Kidney (tissue), 14 donors: ENCODE results near the gene FBXW5. TPM values are rescaled to one million over a fixed set of nuclear protein-coding genes. Genes with fewer than 3 reads are reported as not detected.

ENCODE experiments used
- DNase-seq, 5 donors: peaks; one replicate each; pipeline ENCODE4 v3.0.0-alpha.2; 2013 to 2020
- FAIRE-seq: peaks from 2 replicates; lab custom pipeline; 2012; peaks lifted over from hg19 to GRCh38; lab: Jason Lieb, UNC
- H3K27ac ChIP-seq, 2 donors: one replicate each; pipeline ENCODE4 v1.7.0; 2013; ENCODE audit warnings: low read depth in 2 of 2, low read length in 2 of 2, inconsistent platforms in 1 of 2
- H3K27me3 ChIP-seq: one replicate; pipeline ENCODE4 v1.7.1; 2013; ENCODE audit warnings: low read length, inconsistent platforms; ENCODE audit not compliant: control insufficient read depth, insufficient read depth
- H3K36me3 ChIP-seq, 3 donors: one replicate each; pipeline versions ENCODE4 v1.7.0 to v1.7.1; 2013; ENCODE audit warnings: low read length in 3 of 3, control low read depth in 1 of 3, inconsistent platforms in 1 of 3; ENCODE audit not compliant: insufficient read depth in 3 of 3, control insufficient read depth in 2 of 3
- H3K4me1 ChIP-seq, 3 donors: one replicate each; pipeline versions ENCODE4 v1.7.0 to v1.7.1; 2013; ENCODE audit warnings: low read length in 3 of 3, inconsistent platforms in 1 of 3, low read depth in 1 of 3; ENCODE audit not compliant: control insufficient read depth in 2 of 3, insufficient read depth in 2 of 3
- H3K4me3 ChIP-seq, 3 donors: one replicate each; pipeline versions ENCODE4 v1.7.0 to v1.8.1; 2013; ENCODE audit warnings: low read length in 3 of 3, control low read depth in 1 of 3, inconsistent platforms in 1 of 3
- H3K9ac ChIP-seq, 3 donors: one replicate each; pipeline versions ENCODE4 v1.7.0 to v1.7.1; 2013; ENCODE audit warnings: low read length in 3 of 3, control low read depth in 1 of 3, inconsistent platforms in 1 of 3
- H3K9me3 ChIP-seq, 3 donors: one replicate each; pipeline versions ENCODE4 v1.7.0 to v1.7.1; 2013; ENCODE audit warnings: low read length in 3 of 3, control low read depth in 1 of 3, inconsistent platforms in 1 of 3; ENCODE audit not compliant: control insufficient read depth in 2 of 3, insufficient read depth in 1 of 3
- intact Hi-C: fragments of 100-400 bp; cut with DNase I; formaldehyde crosslinking; loops from one replicate; pipeline ENCODE4 v1.11.1; 2022
- polyA plus RNA-seq: library from polyadenylated mRNA; stranded (reverse); fragments of 350-450 nt; fragmentation: Illumina TruSeq; extraction: RNeasy Lipid Tissue Mini Kit (QIAGEN cat#74804); gene quantifications from one replicate; pipeline ENCODE4 v1.2.3, GENCODE V29; 2014; ENCODE audit warnings: low read depth, low replicate concordance; ENCODE audit not compliant: insufficient read depth
- total RNA-seq: library from RNA; stranded (reverse); fragmentation: NEBNext Ultra II Directional; extraction: Animal tissue kit (Norgen Biotek cat#: 25700); gene quantifications from one replicate; pipeline ENCODE4 v1.2.1, GENCODE V29; 2021
- TF ChIP-seq, protein P1 (sequence below): IDR thresholded peaks from 3 replicates; pipeline ENCODE4 v1.5.1; 2012; ENCODE audit warnings: mild to moderate bottlenecking, moderate library complexity, borderline replicate concordance; ENCODE audit not compliant: insufficient read depth; ENCODE audit errors: extremely low read depth
- donor health status: control.
- donor health status: control.
- donor health status: control.
- donor health status: control.
- donor health status: control.
- donor health status: DM: yes; HTN: yes; CAD: no.
- donor health status: Normal renal cell carcinoma (clear cell type).

FBXW5 gene
- total and polyA plus RNA-seq, 2 donors from 2014 or later, result 92.5 to 97.2 TPM

DNA sequence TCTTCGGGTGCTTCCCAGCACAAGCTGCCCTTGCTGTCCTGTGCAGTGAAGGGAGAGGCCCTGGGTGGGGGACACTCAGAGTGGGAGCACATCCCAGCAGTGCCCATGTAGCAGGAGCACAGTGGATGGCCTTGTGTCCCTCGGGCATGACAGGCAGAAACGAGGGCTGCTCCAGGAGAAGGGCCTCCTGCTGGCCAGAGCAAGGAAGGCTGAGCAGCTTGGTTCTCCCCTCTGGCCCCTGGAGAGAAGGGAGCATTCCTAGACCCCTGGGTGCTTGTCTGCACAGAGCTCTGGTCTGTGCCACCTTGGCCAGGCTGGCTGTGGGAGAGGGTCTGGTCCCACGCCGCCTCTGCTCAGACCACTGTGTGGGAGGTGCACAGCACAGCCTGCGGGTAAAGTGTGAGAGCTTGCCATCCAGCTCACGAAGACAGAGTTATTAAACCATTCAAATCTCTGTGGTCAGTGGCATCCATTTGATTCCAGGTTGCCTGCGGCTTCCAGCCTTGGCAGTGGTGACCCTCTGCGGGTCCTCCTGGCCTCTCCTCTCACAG is 18.3 kb downstream of the FBXW5 start:
- H3K36me3 ChIP-seq, result peaks cover 0 to 2% (median 0%) of the 10 kb centered on the region in 3 donors
- no peak for DNase-seq

GRCh38 chr9:136925414-136926153 is 19.0 kb downstream of the FBXW5 start:
- Histone ChIP-seq H3K4me1 (no peaks in the 10 kb centered on the region), H3K4me3 (no peak overlapping the region), H3K27ac (peak overlapping the region; percentile 32 to 48), H3K27me3 (no peaks in the 10 kb centered on the region), H3K36me3 (peaks cover 0 to 2% (median 0%) of the 10 kb centered on the region in 3 donors), H3K9me3 (no peaks in the 10 kb centered on the region), H3K9ac (no peak overlapping the region)
- DNase-seq, result peak in 1 of 5 donors; percentile 78
- TF ChIP-seq, protein P1, sequence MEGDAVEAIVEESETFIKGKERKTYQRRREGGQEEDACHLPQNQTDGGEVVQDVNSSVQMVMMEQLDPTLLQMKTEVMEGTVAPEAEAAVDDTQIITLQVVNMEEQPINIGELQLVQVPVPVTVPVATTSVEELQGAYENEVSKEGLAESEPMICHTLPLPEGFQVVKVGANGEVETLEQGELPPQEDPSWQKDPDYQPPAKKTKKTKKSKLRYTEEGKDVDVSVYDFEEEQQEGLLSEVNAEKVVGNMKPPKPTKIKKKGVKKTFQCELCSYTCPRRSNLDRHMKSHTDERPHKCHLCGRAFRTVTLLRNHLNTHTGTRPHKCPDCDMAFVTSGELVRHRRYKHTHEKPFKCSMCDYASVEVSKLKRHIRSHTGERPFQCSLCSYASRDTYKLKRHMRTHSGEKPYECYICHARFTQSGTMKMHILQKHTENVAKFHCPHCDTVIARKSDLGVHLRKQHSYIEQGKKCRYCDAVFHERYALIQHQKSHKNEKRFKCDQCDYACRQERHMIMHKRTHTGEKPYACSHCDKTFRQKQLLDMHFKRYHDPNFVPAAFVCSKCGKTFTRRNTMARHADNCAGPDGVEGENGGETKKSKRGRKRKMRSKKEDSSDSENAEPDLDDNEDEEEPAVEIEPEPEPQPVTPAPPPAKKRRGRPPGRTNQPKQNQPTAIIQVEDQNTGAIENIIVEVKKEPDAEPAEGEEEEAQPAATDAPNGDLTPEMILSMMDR, result no peak
- no peak for FAIRE-seq
- intact Hi-C loops, result no loop called here

More for the DNA sequence above, 18.3 kb downstream of the FBXW5 start:
- H3K4me3 ChIP-seq, result no peak overlapping the region
- no peak overlapping the region for H3K27ac ChIP-seq
- TF ChIP-seq, protein P1, result no peak
- H3K9ac ChIP-seq, result no peak overlapping the region
- no peaks in the 10 kb centered on the region for H3K9me3 ChIP-seq
- no peaks in the 10 kb centered on the region for H3K4me1 ChIP-seq
- no peaks in the 10 kb centered on the region for H3K27me3 ChIP-seq
- intact Hi-C loops, result no loop called here
- FAIRE-seq, result no peak

GRCh38 chr9:136923881-136924280 is 20.7 kb downstream of the FBXW5 start:
- Histone ChIP-seq H3K9me3 (no peaks in the 10 kb centered on the region), H3K27me3 (no peaks in the 10 kb centered on the region), H3K27ac (no peak overlapping the region), H3K4me1 (no peaks in the 10 kb centered on the region), H3K4me3 (no peak overlapping the region), H3K9ac (no peak overlapping the region), H3K36me3 (peaks cover 0 to 7% (median 0%) of the 10 kb centered on the region in 3 donors)
- intact Hi-C loops, result no loop called here
- peak in 1 of 5 donors; percentile 58 for DNase-seq
- TF ChIP-seq, protein P1, result no peak
- FAIRE-seq, result no peak
